Mammary epithelial cell (primary cell): ENCODE results near the gene RNF224.

Experiments
- EZH2 ChIP-seq: IDR thresholded peaks from 2 replicates; pipeline ENCODE4 v1.6.1; 2012; ENCODE audit warnings: low read length, inconsistent platforms, borderline replicate concordance
- TF ChIP-seq, protein P1 (sequence below), 2 donors: IDR thresholded peaks in 1 of 2; conservative IDR thresholded peaks in 1 of 2; 2 replicates each; pipeline ENCODE4 v1.5.1; 2011 to 2012; ENCODE audit warnings: inconsistent platforms in 2 of 2, low read length in 2 of 2, mild to moderate bottlenecking in 2 of 2, control low read depth in 1 of 2, low read depth in 1 of 2; ENCODE audit not compliant: insufficient read depth in 1 of 2; ENCODE audit errors: extremely low read depth in 1 of 2

DNA sequence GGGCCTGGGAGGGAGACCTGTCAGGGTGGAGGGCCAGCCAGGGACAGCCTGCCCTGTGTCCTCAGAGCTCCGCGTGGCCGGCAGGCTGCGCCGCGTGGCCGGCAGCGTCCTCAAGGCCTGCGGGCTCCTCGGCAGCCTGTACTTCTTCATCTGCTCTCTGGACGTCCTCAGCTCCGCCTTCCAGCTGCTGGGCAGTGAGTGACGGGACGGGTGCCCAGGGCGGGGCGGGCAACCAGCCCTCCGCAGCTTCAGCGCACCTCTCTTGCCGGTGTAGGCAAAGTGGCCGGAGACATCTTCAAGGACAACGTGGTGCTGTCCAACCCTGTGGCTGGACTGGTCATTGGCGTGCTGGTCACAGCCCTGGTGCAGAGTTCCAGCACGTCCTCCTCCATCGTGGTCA lies 5.2 kb downstream of the RNF224 start:
- TF ChIP-seq, protein P1, sequence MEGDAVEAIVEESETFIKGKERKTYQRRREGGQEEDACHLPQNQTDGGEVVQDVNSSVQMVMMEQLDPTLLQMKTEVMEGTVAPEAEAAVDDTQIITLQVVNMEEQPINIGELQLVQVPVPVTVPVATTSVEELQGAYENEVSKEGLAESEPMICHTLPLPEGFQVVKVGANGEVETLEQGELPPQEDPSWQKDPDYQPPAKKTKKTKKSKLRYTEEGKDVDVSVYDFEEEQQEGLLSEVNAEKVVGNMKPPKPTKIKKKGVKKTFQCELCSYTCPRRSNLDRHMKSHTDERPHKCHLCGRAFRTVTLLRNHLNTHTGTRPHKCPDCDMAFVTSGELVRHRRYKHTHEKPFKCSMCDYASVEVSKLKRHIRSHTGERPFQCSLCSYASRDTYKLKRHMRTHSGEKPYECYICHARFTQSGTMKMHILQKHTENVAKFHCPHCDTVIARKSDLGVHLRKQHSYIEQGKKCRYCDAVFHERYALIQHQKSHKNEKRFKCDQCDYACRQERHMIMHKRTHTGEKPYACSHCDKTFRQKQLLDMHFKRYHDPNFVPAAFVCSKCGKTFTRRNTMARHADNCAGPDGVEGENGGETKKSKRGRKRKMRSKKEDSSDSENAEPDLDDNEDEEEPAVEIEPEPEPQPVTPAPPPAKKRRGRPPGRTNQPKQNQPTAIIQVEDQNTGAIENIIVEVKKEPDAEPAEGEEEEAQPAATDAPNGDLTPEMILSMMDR (conservative IDR thresholded peaks at IDR 0.05 in 1 of 2, IDR thresholded peaks at IDR 0.05 in 1 of 2; ENCODE audit: extremely low read depth in 1 of 2, insufficient read depth in 1 of 2, low read depth in 1 of 2, low read length in 2 of 2), result no peak
- TF ChIP-seq EZH2, result no peak
